ENCODE data around the gene ZFAND3.

Gene ZFAND3

DNA sequence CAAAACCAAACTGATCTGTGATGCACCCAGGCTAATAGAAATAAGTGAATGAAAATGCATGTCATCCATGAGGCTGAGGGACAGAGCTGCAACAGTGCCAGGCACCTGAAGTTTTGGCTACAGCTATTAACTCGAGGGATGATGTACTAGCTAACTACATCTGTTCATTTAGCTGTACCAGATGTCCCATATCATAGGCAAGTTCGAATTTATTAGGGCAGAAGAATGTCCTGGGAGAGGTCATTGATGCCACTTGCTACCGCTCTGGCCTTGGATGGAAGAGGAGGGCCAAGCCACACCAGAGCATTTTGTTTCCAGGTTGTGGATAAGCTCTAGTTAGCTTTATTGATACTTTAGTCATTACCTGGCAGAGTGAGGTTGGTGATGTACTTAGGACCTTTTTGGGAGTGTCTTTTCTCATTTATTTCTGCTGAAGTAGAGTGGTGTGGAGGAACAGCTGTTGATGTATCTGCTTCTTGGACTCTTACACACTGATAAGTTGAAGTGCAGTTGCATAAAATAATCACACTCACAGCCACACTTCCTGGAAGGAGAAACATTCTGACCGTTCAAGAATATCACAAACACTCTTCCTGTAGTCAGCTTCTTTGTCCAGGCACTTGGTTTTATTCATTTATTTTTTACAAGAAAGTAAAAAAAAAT is 8.2 kb downstream of the ZFAND3 start:
- DNase-seq (ENCODE audit: low spot score), result no peak

DNA sequence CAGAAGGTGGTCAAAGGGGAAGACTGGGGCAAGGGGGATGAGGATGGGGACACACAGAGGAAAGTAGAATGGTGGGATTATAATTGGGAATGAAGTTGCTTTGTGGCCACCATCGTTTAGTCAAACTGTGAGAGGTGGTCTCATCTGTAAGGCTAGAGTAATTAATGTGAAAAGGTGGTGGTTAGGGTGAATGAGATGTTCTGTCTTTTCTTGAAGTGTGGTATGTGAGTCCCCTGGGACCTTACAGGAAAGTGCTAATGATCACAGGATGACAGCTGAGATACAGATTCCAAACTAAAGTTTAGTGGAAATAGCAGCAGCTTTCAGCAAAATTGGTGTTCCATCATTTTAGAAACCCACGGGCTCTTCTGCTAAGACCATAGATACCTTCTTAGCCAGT is 10.7 kb downstream of the ZFAND3 start:
- DNase-seq (ENCODE audit: low spot score), result no peak

DNA sequence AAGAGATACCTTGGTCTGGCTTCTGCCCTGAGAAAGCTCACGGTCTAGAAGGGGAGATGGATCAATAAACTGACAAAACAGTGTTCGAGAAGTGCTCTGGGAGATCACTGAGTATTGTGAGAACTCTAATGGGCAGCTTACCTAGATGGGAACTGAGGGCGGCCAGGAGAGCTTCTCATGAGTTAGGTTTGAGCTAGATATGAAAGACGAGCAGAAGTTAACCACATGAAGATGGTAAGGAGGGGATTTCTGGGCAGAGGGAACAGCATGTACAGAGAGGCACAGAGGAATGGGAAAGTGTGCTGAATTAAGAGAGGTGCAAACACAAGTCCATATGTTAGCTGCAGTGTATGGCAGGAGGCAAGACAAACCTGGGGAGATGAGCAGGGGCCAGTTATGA is 11.9 kb downstream of the ZFAND3 start:
- DNase-seq (ENCODE audit: low spot score), result no peak

GRCh38 chr6:37835923-37836322 is 16.4 kb downstream of the ZFAND3 start:
- no peak for DNase-seq (ENCODE audit: low spot score)

DNA sequence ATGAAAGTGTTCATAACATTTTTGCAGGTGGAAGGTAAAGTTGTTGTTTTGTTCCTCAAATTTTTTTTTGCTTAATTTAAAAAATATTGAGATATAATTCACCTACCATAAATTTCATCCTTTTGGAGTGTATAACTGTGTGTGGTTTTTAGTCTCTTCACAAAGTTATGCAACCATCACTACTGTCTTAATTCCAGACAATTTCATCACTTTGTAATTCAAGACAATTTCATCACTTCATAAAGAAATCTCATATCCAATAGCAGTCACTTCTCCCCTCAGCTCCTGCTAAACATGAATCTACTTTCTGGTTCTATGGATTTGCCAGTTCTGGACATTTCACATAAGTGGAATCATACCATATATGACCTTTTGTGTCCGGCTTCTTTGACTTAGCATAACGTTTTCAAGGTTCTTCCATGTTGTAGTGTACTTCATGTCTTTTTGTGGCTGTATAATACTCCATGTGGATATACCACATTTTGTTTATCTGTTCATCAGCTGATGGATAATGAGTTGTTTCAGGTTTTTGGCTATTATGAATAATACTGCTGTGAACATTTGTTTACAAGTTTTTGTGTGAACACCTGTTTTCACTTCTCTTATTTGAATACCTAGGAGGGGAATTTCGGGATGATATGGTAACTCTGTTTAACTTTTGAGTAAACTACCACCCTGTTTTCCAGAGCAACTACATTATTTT is 18.8 kb downstream of the ZFAND3 start:
- no peak for DNase-seq (ENCODE audit: low spot score)

- DNase-seq (ENCODE audit: low spot score), result no peak
These were observed 20.8 kb downstream of the ZFAND3 start for GRCh38 chr6:37840143-37840939.

- DNase-seq (ENCODE audit: low spot score), result no peak
These were observed 21.4 kb downstream of the ZFAND3 start for GRCh38 chr6:37840940-37841300.

DNA sequence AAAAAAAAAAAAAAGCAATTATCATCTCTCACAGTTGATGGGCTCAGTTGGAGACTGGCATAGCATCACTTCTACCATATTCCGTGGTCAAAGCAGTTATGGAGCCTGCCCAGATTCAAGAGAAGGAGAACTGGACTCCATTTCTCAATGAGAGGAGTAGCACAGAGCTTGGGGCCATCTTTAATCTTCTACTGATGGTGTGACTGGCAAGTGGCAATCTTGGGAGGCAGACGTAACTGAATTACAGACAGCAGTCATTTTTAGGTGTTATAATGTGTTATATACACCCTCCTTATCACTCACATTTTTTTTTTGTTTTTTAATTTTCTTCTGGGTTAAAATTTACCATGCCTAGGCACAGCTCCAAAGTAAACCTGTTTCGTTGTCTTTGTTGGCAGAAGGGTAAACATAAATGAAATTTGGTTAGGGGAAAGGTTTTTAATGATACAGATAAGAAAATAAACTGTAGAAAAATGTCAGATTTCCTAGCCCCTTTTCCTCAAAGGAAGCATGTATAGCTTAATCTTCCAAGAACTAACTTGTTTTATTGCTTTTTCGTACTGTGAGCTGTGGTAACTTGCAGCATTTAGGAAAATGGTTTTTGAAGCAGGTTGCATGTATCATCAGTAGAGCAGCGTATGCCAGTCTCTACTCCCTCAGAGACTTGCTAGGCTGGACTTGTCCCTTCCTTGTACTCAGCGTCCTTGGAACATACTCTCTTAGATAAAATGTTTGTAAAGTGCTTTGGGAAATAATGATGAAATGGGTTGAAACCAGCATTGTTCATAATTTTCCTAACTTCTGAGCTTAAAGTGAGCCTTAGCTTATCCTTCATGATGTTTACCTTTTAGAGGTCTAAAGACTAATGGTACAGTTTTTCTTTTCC is 25.7 kb downstream of the ZFAND3 start:
- no peak for DNase-seq (ENCODE audit: low spot score)

- DNase-seq (ENCODE audit: low spot score), result no peak
These were observed 26.4 kb downstream of the ZFAND3 start for GRCh38 chr6:37845930-37846329.

DNA sequence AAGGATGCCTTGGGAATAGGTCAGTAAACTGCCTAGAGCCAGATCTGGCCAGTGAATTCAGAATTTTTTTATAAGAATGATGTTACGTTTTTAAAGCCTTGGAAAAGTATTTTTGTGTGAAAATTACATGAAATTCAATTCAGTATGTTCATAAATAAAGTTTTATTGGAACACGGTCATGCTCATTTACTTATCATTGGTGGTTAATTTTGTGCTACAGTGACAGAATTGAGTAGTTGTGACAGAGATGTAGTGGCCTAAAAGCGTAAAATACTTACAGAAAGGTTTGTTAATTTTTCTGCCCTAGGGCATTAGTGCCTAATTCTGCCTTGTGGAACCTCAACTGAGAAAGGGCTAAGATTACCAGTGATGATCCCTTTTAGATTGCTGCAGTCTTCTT is 28.2 kb downstream of the ZFAND3 start:
- no peak for DNase-seq (ENCODE audit: low spot score)

- DNase-seq (ENCODE audit: low spot score), result no peak
These were observed 28.8 kb downstream of the ZFAND3 start for GRCh38 chr6:37848371-37848770.

DNA sequence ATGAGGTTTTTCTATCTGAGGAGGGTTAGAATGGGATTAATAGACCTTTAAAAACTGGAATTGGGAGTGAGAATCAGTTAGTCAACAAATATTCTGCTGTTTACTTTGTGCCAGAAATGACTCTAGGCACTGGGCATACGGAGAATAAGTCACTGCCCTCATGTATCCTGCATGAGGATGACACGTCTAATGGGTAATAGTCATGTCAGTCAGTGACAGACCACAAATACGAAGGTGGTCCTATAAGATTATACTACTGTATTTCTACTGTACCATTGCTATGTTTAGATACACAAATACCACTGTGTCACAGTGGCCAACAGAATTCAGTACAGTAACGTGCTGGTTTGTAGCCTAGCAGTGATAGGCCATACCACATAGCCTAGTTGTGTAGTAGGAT is 30.7 kb downstream of the ZFAND3 start:
- DNase-seq (ENCODE audit: low spot score), result no peak

DNA sequence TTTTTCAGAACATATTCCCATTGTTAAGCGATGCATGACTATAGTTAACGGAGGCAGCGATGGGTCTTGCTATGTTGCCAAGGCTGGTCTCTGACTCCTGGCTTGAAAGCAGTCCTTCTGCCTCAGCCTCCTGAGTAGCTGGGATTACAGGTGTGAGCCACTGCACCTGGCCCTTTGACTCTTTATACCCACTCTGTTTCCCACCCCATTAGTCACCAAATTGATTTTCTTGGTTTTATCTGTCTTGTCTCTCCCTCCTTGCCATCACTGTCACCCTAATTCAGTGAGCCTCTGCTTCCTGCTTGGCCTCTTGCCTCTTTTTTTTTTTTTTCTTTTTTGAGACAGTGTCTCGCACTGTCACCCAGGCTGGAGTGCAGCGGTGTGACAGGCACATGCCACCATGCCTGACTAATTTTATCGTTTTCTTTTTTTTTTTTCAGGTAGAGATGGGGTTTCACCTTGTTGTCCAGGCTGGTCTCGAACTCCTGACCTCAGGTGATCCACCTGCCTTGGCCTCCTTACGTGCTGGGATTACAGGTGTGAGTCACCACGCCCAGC is 31.3 kb downstream of the ZFAND3 start:
- no peak for DNase-seq (ENCODE audit: low spot score)

GRCh38 chr6:37851997-37852524 is 32.5 kb downstream of the ZFAND3 start:
- no peak for DNase-seq (ENCODE audit: low spot score)

DNA sequence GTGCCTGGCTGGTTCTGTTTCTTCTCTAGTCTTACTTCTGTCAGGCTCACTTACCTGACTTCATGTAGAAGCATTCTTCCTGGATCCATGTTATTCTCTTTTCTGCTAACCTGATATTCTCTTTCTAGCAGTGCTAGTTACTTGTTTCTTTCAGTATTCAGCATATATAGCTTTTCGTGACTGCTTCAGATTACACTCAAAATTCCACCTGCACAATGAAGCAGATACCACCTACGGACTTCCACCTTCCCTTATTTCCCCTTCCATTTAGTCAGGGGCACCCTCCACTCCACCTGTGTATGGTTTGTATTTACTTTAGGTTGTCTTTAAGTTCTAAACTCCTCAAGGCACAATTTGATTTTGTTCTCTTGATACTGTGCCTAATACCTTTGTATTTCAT is 36.8 kb downstream of the ZFAND3 start:
- no peak for DNase-seq (ENCODE audit: low spot score)

DNA sequence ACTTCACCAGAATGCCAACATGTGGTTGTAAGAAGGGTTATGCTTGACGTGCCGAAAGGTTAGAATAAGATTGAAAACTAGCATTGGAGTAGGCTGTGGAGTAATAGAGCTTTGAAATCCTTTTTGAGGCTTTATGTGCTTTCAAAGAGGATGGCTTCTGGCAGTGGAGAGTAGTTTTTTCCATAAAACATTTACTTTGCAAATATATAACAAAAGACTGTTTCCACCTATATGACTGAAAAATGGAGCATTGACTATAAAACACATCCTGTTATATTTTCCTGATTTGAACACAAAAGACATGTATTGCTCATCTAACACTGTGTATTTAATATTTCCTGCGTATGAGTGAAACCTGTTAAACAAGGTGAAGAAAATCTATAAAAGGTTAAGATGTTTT is 38.8 kb downstream of the ZFAND3 start:
- DNase-seq (ENCODE audit: low spot score), result no peak

- peak; percentile 34 for DNase-seq (ENCODE audit: low spot score)
These were observed 40.8 kb downstream of the ZFAND3 start for GRCh38 chr6:37860226-37860839.

- no peak for DNase-seq (ENCODE audit: low spot score)
These were observed 41.9 kb downstream of the ZFAND3 start for GRCh38 chr6:37861452-37861851.

- no peak for DNase-seq (ENCODE audit: low spot score)
These were observed 42.9 kb downstream of the ZFAND3 start for GRCh38 chr6:37862430-37862829.

DNA sequence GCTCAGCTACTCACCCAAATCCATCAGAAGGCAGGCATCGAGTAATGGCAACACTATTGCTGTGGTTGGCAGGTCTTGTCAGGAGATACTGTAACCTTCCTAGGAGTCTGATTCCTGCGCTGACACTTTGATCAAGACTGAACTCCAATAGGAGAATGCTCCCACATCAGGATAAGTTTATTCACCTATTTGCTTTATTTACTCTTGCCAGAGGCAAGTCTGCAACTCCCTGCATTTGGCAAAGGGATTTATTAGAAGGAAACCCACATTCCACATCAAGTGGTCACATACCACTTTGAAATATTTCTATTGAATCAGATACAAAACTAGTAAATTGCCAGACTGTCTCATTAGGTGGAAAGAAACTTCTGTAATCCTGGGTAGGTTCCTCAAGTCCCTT is 43.5 kb downstream of the ZFAND3 start:
- DNase-seq (ENCODE audit: low spot score), result no peak

- no peak for DNase-seq (ENCODE audit: low spot score)
These were observed 44.7 kb downstream of the ZFAND3 start for GRCh38 chr6:37864250-37864649.

Data from pons (tissue), 1 donor.